NCI-H69 (cell line): ENCODE data around the gene RAB3C.
"Not testable (repeated sequence)": the region's sequence is repeated elsewhere in the genome, so short reads cannot be mapped to it uniquely, and the experiment has no call there.

Experiments used
- DNase-seq: peaks from one replicate; lab custom pipeline; 2025; lab: John Stamatoyannopoulos, UW

The RAB3C gene

DNA sequence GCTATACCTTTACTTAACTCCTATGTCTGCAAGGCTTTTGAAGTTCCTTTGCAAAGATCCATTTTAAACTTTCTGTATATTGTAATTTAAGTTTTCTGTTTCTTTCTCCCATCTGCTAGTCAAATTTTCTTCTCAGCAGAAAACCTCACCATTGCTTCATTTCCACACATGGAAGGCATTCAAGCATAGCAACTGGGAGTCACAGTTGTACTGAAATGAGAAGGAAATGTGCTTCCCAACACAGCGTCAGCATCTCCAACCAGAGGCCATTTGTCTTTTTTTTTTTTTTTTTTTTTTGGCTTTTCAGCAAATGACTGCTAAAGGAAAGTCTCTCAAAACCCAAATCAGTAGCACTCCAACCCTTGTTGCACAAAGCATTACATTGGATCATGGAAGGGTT, 92.5 kb downstream of the RAB3C start:
- DNase-seq, result no peak

DNA sequence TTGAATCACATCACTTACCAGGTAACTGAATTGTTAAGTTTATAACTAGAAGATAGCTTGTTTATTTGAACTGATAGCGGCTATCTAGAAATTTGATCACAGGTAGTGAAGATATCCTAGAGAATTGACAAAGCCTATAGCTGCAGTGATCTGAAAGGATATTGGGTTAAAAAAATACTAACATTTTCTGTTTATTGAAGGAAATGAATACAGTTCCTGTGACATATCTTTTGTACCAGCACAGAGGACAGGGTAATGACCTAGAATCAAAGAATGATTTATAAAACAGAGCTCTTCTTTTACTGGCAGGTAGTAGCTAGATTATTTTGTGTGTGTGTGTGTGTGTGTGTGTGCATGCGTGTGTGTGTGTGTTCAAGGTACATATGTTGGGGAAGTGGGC, 94.8 kb downstream of the RAB3C start:
- DNase-seq, result no peak

DNA sequence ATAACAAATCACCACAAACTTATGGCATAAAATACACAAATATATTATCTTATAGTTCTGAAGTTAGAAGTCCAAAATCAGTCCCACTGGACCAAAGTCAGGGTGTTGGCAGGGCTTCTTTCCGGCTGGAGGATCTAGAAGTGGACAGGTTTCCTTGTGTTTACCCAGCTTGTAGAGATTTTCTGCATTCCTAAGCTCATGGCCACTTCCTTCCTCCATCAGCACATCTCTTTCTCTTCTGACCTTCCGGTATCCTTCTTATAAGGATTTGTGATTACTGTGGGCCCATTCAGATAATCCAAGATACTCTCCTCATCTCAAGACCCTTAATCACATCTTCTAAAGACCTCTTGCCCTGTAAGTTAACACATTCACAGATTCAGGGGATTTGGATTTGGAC, 97.6 kb downstream of the RAB3C start:
- DNase-seq, result no peak

DNA sequence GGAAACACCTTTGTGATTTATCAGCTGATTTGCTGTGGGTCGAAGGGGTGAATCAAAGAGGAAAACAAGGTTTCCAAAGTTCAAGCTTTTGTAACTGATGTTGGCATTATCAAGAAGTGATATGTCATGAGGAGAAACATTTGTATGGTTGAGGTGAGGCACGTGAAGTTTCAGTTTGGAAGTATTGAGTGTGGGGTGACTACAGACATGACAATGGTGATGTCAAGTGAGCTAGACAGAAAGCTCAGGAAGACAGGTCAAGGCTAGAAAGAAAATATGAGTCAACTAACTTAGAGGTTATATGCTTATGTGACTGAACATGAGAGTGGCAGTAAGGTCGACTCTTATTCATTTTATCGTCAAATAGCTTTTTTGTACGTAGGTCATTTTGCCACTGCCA, 99.1 kb downstream of the RAB3C start:
- no peak for DNase-seq

DNA sequence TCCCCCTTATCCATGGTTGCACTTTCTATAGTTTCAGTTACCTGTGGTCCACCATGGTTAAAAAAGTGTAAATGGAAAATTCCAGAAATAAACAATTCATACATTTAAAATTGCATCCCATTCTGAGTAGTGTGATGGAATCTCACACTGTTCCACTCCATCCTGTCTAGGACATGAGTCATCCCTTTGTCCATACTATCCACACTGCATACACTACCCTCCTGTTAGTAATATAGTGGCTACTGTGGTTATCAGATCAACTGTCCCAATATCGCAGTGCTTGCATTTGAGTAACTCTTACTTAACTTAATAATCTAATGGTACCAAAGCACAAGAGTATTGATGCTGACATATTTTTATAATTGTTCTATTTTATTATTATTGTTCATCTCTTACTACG, 100.7 kb downstream of the RAB3C start:
- DNase-seq, result no peak

DNA sequence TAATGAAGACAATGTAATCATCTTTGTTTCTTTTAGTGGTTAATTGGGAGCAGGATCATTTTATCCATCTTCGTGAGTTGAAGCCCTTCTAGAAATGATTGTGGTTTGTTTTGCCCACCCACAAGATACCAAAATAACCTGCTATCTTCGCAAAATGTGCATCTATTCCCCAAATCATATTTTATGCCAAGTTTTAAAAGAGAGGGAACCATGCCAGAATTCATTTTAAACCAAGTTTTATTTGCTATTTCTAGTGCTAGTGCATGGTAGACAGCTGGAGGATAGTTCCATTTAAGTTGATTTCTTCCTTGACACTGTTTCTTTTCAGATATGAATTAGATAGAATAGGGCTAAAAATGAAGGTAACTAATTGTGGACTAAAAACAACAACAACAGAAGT, 104.2 kb downstream of the RAB3C start:
- no peak for DNase-seq

DNA sequence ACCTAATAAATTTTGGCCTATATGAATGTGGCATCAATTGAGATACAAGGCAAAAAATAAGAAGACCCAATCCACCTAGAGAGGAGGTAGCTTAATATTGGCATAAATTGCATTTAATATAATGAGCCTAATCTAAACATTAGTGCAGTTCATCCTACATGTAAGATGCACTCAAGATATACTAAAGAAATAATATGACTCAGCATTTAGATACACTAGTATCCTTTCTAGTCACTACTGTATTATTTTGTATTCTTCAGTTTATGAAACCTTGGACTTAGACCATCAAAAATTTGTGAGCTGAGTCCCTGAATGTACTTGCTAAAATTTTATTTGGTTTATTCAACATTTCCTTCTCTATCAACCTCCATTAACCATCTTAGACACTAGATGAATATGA, 104.7 kb downstream of the RAB3C start:
- no peak for DNase-seq

DNA sequence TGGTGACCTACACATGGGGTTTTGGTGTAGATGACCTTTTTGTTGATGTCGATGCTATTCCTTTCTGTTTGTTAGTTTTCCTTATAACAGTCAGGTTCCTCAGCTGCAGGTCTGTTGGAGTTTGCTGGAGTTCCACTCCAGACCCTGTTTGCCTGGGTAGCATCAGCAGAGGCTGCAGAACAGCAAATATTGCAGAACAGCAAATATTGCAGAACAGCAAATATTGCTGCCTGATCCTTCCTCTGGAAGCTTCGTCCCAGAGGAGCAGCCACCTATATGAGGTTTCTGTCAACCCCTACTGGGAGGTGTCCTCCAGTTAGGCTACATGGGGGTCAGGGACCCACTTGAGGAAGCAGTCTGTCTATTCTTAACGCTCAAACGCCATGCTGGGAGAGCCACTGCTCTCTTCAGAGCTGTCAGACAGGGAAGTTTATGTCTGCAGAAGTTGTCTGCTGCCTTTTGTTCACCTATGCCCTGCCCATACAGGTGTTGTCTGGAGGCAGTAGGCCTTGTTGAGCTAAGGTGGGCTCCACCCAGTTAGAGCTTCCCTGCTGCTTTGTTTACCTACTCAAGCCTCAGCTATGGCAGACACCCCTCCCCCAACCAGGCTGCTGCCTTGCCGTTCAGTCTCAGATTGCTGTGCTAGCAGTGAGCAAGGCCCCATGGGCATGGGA, 116.3 kb downstream of the RAB3C start:
- peak; percentile 57 for DNase-seq

DNA sequence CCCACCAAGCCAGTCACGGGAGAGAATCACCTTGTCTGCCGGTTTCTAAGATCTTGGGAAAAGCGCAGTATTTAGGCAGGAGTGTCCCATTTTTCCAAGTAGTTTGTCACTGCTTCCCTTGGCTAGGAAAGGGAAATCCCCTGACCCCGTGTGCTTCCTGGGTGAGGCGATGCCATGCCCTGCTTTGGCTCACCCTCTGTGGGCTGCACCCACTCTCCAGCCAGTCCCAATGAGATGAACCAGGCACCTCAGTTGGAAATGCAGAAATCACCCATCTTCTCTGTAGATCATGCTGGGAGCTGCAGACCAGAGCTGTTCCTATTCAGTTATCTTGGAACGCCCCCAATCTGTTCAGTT, 116.9 kb downstream of the RAB3C start:
- no peak for DNase-seq

DNA sequence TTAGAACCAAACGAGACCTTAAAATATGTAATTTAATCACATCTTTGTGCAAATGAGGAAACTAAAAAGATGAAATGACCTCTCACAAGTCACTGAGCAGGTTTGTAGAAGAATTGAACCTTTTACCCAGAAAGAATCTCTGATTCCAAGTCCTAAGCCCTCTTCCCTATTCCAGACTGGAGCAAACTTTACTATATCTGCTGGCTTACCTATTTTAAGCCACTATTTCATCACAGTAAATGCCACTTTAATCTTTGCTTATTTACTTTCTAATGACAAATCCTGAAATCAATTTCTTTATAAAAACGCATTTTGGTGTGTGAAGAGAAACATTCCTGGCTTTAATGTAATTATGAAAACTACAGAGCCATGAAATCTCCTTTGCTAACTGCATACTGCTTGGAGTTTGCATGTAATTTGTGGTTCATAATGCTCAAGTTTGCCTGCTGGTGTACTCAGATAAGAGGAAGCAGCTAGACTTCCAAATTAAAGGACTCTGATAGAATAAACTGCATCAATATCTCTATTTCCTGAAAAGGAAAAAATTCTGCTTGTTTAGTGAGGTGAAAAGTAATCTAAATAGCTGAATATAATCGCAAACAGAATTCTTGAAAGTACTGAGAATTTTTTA, 121.2 kb downstream of the RAB3C start:
- no peak for DNase-seq

DNA sequence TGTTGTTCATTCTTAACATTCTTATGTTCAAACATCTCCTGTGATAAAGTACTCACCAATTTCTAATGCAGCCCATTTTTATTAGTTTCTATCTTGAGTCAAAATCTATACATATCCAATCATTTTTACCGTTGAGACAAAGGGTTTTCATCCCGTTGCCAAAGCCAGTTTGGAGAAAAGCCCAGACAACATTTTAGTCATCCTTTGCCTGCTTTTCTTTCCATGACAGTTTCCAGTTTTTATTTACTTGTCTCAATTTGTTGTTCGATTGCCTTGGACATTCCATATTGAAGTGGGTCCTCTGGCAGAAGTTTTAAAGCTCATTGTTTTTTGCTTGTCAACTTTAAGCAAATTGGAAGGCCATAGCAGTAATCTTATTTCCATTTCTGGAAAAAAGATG, 123.9 kb downstream of the RAB3C start:
- DNase-seq, result no peak

DNA sequence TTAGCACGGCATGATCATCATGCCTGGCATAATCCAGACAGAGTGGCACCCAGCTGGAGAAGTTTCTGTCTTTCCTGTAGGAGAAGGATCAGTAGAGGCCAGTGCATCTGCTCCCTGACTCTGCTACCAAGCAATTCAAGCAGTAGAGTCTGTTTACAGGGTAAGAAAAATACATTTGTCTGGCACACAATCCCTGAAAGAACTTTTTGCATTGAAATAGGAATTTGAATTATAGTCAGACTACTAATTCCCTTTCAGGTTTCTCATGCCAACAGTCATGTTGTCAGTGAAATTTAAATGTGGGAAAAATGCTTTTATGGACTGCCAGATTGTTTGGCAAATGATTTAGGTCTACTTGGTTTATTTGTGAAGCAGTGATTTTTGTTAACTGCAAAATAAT, 125.6 kb downstream of the RAB3C start:
- DNase-seq, result peak; percentile 33

DNA sequence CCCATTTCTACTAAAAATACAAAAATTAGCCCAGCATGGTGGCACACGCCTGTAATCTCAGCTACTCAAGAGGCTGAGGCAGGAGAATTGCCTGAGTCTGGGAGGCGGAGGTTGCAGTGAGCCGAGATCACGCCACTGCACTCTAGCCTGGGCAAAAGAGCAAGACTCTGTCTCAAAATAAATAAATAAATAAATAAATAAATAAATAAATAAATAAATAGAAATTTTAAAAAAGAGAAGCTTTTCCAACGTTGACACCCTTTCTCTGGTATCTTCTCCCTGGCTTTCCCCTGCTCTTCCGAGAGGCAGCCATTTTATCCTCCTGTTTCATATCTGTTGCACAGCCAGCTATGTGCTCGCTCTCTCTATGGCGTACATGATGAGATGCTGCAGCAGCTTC, 127.5 kb downstream of the RAB3C start:
- not testable (repeated sequence) for DNase-seq

DNA sequence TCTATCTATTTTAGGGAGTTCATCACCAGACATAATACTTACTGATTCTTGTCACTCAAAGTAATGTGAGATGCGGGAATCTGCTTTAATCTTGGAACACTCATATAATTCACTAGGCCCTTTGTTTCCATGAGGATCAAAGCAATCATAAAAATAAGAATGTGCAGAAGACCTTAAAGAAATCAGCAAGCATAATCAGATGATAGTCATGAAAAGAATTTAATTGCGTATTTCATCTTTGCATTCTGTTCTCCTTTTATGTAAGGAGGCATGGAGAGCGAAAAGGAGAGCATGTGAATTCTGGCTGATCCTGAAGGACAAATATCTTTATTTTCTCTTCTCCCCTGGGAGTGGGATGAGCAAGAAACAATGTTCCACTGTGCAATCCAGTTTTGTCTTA, 128.0 kb downstream of the RAB3C start:
- DNase-seq, result no peak

DNA sequence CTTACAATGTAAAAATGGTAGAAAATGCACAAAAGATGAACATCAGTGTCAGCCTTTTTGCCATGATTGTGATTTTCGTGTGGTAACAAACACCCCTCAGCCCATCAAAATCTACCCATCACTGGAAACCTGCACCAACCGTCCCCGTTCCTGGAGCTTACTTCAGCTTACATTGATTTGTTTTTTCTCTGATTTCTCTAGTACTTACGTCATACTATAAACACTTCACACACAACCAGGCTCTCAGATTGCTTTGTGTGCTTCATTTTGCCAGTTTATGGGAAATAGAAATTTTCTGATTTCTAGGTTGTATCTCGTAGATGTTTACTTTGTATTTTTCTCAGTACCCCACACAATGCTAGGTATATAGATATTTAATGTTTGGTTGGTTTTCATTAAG, 129.1 kb downstream of the RAB3C start:
- DNase-seq, result no peak

DNA sequence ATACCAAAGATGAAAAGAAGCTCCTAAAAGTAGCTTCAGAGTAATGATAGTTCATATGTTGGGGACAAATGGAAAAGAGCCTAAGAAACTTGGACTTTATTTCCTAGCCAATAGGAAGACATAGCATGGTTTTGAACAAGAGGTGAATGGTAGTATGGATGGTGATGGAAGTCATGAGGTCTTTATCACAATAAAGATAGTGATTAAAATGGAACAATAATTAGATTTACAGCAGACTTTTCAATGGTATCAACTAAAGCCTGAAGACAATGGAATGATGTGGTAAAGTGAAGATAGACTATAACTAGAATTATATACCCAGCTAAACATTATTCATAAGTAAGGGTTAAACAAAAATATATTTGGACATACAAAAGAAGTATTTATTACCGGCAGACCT, 131.2 kb downstream of the RAB3C start:
- DNase-seq, result no peak

DNA sequence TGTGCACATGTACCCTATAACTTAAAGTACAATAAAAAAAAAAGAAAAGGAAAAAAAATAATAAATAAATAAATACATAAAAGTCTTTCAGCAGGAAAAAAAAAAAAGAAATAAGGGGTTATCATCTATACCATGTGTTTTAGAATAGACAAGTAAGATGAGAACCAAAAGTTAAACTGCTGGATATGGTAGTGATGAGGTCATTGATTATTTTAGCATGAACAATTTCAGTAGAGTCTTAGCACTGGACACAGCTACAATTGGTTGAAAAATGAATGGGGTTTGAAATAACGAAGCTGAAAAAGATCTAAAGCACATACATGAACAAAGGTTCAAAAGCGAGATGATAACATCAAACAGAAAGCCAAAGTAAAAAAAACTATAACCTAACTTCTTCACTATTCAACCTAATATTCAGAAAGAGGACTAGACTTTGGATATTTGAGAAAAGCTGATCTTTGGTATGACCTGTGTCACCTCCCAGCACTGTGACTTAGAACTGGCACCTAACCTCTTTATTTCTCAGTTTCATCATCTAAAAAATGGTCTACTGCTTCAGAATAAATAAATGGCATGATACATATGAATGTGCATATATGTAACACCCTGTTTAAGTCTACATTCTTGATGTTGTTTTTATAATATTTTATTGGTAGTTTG, 133.3 kb downstream of the RAB3C start:
- no peak for DNase-seq

DNA sequence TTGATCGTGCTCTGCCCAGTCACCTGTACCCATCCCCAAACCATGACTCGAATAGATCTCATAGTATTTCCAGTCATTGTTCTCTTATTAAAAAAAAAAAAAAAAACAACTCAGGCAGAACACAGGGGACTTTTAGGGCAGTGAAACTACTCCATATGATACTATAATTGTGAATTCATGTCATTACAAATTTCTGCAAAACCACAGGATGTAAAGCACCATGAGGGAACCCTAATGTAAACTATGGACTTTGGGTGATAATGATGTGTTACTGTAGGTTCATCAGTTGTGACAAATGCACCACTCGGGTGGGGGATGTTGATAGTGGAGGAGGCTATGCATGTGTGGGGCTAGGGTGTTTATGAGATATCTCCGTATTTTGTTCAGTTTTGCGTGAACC, 133.8 kb downstream of the RAB3C start:
- peak; percentile 24 for DNase-seq

DNA sequence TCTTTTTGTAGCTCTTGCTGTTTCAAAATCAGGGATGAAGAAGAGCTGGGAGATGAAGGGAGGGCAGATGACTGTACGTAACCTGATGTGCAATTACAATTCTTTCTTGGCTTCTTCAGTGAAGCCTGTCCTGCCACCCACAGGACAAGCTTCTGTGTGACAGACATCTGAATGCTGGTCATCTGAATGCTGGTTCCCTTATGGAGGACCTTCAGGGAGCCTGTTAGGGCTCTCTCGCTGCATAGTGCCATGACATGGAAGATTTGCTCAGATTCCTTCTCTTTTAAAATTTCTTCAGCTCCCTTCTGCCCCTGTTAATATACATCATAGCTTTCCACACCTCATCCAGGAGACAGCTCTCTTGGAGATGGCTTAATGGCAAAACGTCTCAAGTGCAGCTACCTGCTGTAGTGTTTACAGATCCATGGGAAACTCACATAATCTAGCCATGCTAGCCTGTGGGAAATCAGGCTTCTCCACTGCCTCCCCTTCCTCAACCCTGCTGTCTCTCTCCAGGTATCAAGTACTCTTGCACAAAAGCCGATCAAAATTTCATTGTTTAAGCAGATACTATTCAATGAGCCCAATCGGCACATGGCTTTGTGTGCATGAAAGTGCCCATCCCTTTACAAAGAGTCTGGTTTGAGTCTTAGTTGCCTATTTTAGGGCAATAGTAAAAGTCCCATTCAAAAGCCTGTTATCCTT, 134.6 kb downstream of the RAB3C start:
- DNase-seq, result peak; percentile 86

DNA sequence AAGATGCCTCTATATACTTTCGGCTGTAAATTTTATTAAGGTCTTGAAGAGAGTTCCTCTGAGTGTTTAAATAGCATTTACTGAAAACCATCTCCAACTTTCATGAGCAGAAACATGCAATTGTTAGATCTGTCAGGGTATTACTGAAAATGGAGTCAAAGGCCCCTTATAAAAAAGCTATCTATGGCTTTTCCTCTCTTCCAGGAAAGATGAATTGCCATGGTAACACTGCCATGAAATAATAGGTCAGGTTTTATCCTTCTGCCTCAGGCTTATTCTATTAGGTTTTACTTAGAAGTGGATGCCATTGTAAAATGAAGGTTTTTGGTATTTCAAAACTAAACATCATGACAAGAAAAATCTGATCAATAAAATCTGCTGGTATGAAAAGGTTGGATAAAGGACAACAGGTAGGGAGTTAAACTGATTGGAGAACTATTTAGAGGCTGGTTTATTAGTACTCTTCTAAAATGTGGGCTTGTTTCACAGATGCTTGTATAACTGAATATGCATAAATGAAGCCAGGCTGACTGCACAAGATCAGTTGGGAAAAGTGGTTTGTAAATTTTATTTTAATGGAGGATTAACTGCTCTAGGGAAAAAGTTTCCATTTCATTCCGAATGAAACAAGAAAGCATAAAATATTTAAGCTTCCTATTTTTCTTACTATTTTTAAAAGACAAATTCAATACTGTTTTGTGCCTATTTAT, 135.5 kb downstream of the RAB3C start:
- peak; percentile 49 for DNase-seq

DNA sequence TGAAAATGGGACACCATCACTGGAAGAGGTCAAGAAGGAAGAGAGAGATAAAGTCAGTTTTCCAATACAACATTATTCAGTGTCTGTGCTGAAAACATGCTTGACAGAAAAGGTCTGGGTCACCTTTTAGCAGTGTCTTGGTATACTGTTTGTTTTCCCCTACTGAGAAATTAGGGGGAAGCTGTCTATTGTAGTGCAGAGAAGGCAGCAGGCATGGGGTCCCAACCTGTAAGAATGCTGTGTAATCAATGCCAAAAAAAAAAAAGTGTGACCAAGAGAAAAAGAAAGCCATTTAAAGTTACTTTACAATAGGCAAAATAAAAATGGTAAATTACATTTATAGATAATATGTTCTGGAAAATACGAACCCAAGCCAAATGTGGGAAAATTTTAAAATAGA, 139.3 kb downstream of the RAB3C start:
- peak; percentile 91 for DNase-seq

DNA sequence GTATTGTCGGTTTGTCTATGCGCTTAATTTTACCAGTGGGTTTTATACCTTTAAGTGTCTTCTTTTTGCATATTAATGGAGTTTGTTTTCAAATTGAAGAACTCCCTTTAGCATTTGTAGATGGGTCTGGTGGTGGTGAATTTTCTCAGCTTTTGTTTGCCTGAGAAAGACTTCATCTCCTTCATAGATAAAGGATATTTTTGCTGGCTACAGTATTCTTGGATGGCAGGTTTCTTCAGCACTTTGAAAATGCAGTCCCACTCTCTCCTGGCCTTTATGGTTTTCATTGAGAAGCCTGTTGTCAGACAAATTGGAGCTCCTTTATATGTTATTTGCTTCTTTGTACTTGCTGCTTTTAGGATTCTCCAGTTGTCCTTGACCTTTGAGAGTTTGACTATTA, 142.1 kb downstream of the RAB3C start:
- DNase-seq, result peak; percentile 16
